ENCODE measurements around the gene TOR1AIP2. TPM values are rescaled to one million over a fixed set of nuclear protein-coding genes. Genes with fewer than 3 reads are reported as not detected.

TOR1AIP2 gene
- total RNA-seq, 1 donor from 2014 or later: 49.4 TPM

GRCh38 chr1:179911812-179912211 is 34.2 kb upstream of the TOR1AIP2 start:
- Mint-ChIP-seq H3K27me3 (no peaks in the 10 kb centered on the region), H3K4me3 (no peak overlapping the region), H3K4me1 (no peaks in the 10 kb centered on the region), H3K9me3 (no peaks in the 10 kb centered on the region), H3K27ac (no peak overlapping the region), H3K36me3 (ENCODE audit: low read depth) (peaks cover 69% of the 10 kb centered on the region)
- ChIA-PET CTCF (interaction anchor here (1.3 kb wide), 1 partner anchor 44 kb away, joined by 3 read pairs; no protein-coding TSS in a partner anchor), POLR2A (interaction anchor here (0.6 to 0.7 kb wide), 3 partner anchors 10 to 34 kb away, joined by 3 to 5 read pairs (median 4); no protein-coding TSS in a partner anchor)
- DNase-seq (no peak), ATAC-seq (ENCODE audit: low read depth) (no peak)
- TF ChIP-seq CTCF (IDR thresholded peaks at IDR 0.05): no peak
- intact Hi-C loops (cut with micrococcal nuclease): loop anchor here (2.0 kb wide), 1 partner anchor 15 kb away; no protein-coding TSS in a partner anchor

GRCh38 chr1:179910934-179911333 is 33.3 kb upstream of the TOR1AIP2 start:
- Mint-ChIP-seq H3K4me3 (no peak overlapping the region), H3K4me1 (no peaks in the 10 kb centered on the region), H3K36me3 (ENCODE audit: low read depth) (peaks cover 65% of the 10 kb centered on the region), H3K9me3 (no peaks in the 10 kb centered on the region), H3K27me3 (no peaks in the 10 kb centered on the region), H3K27ac (no peak overlapping the region)
- POLR2A ChIA-PET: no interaction called here
- no peak for DNase-seq
- ATAC-seq (ENCODE audit: low read depth): no peak
- intact Hi-C loops (cut with micrococcal nuclease): loop anchor here (2.0 kb wide), 1 partner anchor 14 kb away; no protein-coding TSS in a partner anchor
- TF ChIP-seq CTCF (IDR thresholded peaks at IDR 0.05): no peak
- CTCF ChIA-PET: interaction anchor here (1.3 kb wide), 1 partner anchor 43 kb away, joined by 3 read pairs; no protein-coding TSS in a partner anchor

- no peaks in the 10 kb centered on the region for H3K27me3 Mint-ChIP-seq
- TF ChIP-seq CTCF (IDR thresholded peaks at IDR 0.05): no peak
- ChIA-PET POLR2A (no interaction called here), CTCF (no interaction called here)
- H3K36me3 Mint-ChIP-seq (ENCODE audit: low read depth): peaks cover 60% of the 10 kb centered on the region
- peaks cover 44% of the 10 kb centered on the region for H3K4me1 Mint-ChIP-seq
- intact Hi-C loops (cut with micrococcal nuclease): no loop called here
- no peaks in the 10 kb centered on the region for H3K9me3 Mint-ChIP-seq
- ATAC-seq (ENCODE audit: low read depth) (no peak), DNase-seq (no peak)
- no peak overlapping the region for H3K27ac Mint-ChIP-seq
- peak overlapping the region; percentile 15 for H3K4me3 Mint-ChIP-seq
These were observed 12.0 kb upstream of the TOR1AIP2 start for GRCh38 chr1:179889589-179889988.

- Mint-ChIP-seq H3K4me1 (peaks cover 53% of the 10 kb centered on the region), H3K9me3 (no peaks in the 10 kb centered on the region), H3K36me3 (ENCODE audit: low read depth) (peaks cover 54% of the 10 kb centered on the region), H3K27ac (peak overlapping the region; percentile 79), H3K27me3 (no peaks in the 10 kb centered on the region), H3K4me3 (peak overlapping the region; percentile 56)
- ChIA-PET POLR2A (interaction anchor here (0.6 to 1.2 kb wide), 4 partner anchors 28 to 743 kb away, joined by 3 to 9 read pairs (median 4); partner anchors contain the start of genes CEP350 and XPR1), CTCF (interaction anchor here (0.9 kb wide), 1 partner anchor 20 kb away, joined by 3 read pairs; no protein-coding TSS in a partner anchor)
- ATAC-seq (ENCODE audit: low read depth): peak; percentile 32
- intact Hi-C loops (cut with micrococcal nuclease): no loop called here
- TF ChIP-seq CTCF (IDR thresholded peaks at IDR 0.05): no peak
- no peak for DNase-seq
These were observed 10.5 kb upstream of the TOR1AIP2 start for GRCh38 chr1:179888071-179888470.

- TF ChIP-seq CTCF (IDR thresholded peaks at IDR 0.05): no peak
- Mint-ChIP-seq H3K36me3 (ENCODE audit: low read depth) (peaks cover 41% of the 10 kb centered on the region), H3K4me1 (peaks cover 65% of the 10 kb centered on the region), H3K4me3 (peak overlapping the region; percentile 100), H3K27me3 (no peaks in the 10 kb centered on the region), H3K9me3 (no peaks in the 10 kb centered on the region), H3K27ac (peak overlapping the region; percentile 100)
- intact Hi-C loops (cut with micrococcal nuclease): loop anchor here (2.0 to 5.0 kb wide), 5 partner anchors 15 to 1204 kb away; partner anchors contain the start of genes ACBD6, IER5 and TOR3A
- ChIA-PET CTCF (interaction anchor here (0.9 to 1.4 kb wide), 3 partner anchors 67 to 71 kb away, joined by 4 to 5 read pairs (median 4); partner anchors contain the start of gene CEP350), POLR2A (interaction anchor here (0.6 to 2.7 kb wide), 12 partner anchors 9 to 618 kb away, joined by 3 to 95 read pairs (median 5); partner anchors contain the start of genes ACBD6 and CEP350)
- ATAC-seq (ENCODE audit: low read depth) (no peak), DNase-seq (no peak)
These were observed 6.1 kb upstream of the TOR1AIP2 start for GRCh38 chr1:179883745-179884138.
